Sigmoid colon (tissue), 7 donors: ENCODE results near the gene PTPRT. TPM values are rescaled to one million over a fixed set of nuclear protein-coding genes. Genes with fewer than 3 reads are reported as not detected.

ENCODE experiments used
- DNase-seq: peaks from one replicate; pipeline ENCODE4 v3.0.0-alpha.2; 2019
- H3K27ac ChIP-seq, 4 donors: fragments of 200-600 bp; sonication (generic); one replicate each; pipeline ENCODE4 v1.5.1; 2016 to 2019; ENCODE audit warnings: mild to moderate bottlenecking in 1 of 4
- H3K27me3 ChIP-seq, 3 donors: fragments of 200-600 bp; sonication (generic); one replicate each; pipeline ENCODE4 v1.5.1; 2019; ENCODE audit warnings: mild to moderate bottlenecking in 1 of 3
- H3K36me3 ChIP-seq, 4 donors: fragments of 200-600 bp; sonication (generic); one replicate each; pipeline ENCODE4 v1.5.1; 2016 to 2019
- H3K4me1 ChIP-seq, 4 donors: fragments of 200-600 bp; sonication (generic); one replicate each; pipeline ENCODE4 v1.5.1; 2017 to 2019
- H3K4me3 ChIP-seq, 4 donors: fragments of 200-600 bp; sonication (generic); one replicate each; pipeline ENCODE4 v1.5.1; 2017 to 2019; ENCODE audit warnings: mild to moderate bottlenecking in 2 of 4, moderate library complexity in 1 of 4
- H3K9me3 ChIP-seq, 4 donors: fragments of 200-600 bp in 3 of 4; sonication (generic) in 3 of 4; one replicate each; pipeline versions ENCODE4 v1.5.1 to v1.6.1; 2013 to 2019
- EP300 ChIP-seq, 4 donors: sonication (generic); formaldehyde crosslinking; IDR thresholded peaks; one replicate each; pipeline ENCODE4 v1.6.1; 2017; ENCODE audit warnings: antibody characterized with exemption in 4 of 4
- POLR2A ChIP-seq, 2 donors: fragments of 450-650 bp; IDR thresholded peaks; one replicate each; pipeline ENCODE4 v1.6.1; 2016; ENCODE audit warnings: antibody characterized with exemption in 2 of 2, mild to moderate bottlenecking in 2 of 2, moderate library complexity in 2 of 2
- POLR2AphosphoS5 ChIP-seq, 4 donors: sonication (generic); formaldehyde crosslinking; IDR thresholded peaks; one replicate each; pipeline ENCODE4 v1.6.1; 2017; ENCODE audit warnings: antibody characterized with exemption in 4 of 4
- WGBS, 2 donors: extraction: QIAGEN DNeasy Blood & Tissue Kit; methylation state at CpG; one replicate each; pipeline ENCODE4 v1.1.7; 2013; 5-methylcytosine and 5-hydroxymethylcytosine counted together
- intact Hi-C: fragments of 100-400 bp; cut with DNase I; formaldehyde crosslinking; loops from one replicate; pipeline ENCODE4 v1.15.1; 2023
- polyA plus RNA-seq, 3 donors: library from polyadenylated mRNA; stranded (reverse); fragments of 200-250 nt; gene quantifications; one replicate each; pipeline ENCODE4 v1.2.3, GENCODE V29; 2013
- total RNA-seq, 4 donors: library from RNA; depleted of rRNA; stranded (reverse); fragments of >200 nt; gene quantifications; one replicate each; pipeline ENCODE4 v1.1.0, GENCODE V29; 2016
- TF ChIP-seq, protein P1 (sequence below), 4 experiments: fragments of 450-650 bp in 3 of 4; fragments of 200-600 bp in 1 of 4; IDR thresholded peaks; one replicate each; pipeline ENCODE4 v1.5.1; 2016 to 2019; ENCODE audit warnings: antibody characterized with exemption in 4 of 4, mild to moderate bottlenecking in 3 of 4, moderate library complexity in 2 of 4
- donor health status: healthy with polysubstance abuse.
- donor health status: Bipolar disorder and iron deficiency.
- donor health status: healthy.

The PTPRT gene
- total and polyA plus RNA-seq, 7 donors = under 0.01 to 0.41 (median 0.12) TPM; not detected in 3

DNA sequence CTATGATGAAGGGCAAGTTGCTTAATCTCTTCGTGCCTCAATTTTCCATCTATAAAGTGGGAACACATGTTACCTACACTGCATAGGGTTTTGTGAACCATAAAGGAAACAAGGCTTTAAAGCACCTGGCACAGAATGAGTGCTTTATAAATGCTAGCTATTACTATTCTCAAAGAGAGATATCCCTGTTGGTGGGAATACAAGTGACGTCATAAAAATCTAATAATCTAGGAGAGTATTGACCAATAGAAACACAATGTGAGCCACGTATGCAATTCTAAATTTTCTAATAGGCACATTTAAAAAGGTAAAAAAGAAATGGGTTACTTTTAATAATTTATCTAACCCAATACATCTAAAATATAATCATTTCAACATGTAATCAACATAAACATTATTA is 316.4 kb downstream of the PTPRT start:
- no peak overlapping the region for H3K4me3 ChIP-seq
- H3K27me3 ChIP-seq = no peaks in the 10 kb centered on the region
- no peak for TF ChIP-seq EP300 (IDR thresholded peaks at IDR 0.05)
- TF ChIP-seq POLR2AphosphoS5 (IDR thresholded peaks at IDR 0.05) = no peak
- no peak for TF ChIP-seq POLR2A (IDR thresholded peaks at IDR 0.05)
- TF ChIP-seq, protein P1, sequence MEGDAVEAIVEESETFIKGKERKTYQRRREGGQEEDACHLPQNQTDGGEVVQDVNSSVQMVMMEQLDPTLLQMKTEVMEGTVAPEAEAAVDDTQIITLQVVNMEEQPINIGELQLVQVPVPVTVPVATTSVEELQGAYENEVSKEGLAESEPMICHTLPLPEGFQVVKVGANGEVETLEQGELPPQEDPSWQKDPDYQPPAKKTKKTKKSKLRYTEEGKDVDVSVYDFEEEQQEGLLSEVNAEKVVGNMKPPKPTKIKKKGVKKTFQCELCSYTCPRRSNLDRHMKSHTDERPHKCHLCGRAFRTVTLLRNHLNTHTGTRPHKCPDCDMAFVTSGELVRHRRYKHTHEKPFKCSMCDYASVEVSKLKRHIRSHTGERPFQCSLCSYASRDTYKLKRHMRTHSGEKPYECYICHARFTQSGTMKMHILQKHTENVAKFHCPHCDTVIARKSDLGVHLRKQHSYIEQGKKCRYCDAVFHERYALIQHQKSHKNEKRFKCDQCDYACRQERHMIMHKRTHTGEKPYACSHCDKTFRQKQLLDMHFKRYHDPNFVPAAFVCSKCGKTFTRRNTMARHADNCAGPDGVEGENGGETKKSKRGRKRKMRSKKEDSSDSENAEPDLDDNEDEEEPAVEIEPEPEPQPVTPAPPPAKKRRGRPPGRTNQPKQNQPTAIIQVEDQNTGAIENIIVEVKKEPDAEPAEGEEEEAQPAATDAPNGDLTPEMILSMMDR (IDR thresholded peaks at IDR 0.05) = no peak
- intact Hi-C loops = no loop called here
- H3K27ac ChIP-seq = no peak overlapping the region
- no peak for DNase-seq
- H3K4me1 ChIP-seq = no peaks in the 10 kb centered on the region
- 66 to 85% methylated on average over 3 of the region's 3 CpGs for WGBS, 2 donors
- no peaks in the 10 kb centered on the region for H3K36me3 ChIP-seq
- no peaks in the 10 kb centered on the region for H3K9me3 ChIP-seq

DNA sequence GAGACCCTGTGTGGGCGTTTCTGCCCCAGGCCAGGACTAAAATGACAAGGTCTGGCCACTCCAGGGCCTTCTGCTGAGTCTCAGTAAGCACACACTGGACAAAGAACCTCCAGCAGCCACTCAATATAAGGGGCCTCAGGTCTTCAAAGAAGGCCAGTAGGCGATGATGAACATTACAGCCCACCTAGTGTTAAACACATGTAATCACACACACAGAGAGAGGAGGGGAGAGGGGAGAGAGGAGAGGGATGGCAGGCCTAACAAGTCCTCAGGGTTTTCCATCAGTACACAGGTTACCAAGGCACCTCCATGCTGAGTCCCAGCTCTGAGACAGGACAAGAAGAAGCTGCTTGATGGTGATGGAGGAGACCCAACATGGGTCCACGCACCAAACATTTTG is 325.6 kb downstream of the PTPRT start:
- WGBS, 2 donors = 43 to 63% methylated on average over 3 of the region's 3 CpGs
- intact Hi-C loops = no loop called here
- H3K27me3 ChIP-seq = no peaks in the 10 kb centered on the region

DNA sequence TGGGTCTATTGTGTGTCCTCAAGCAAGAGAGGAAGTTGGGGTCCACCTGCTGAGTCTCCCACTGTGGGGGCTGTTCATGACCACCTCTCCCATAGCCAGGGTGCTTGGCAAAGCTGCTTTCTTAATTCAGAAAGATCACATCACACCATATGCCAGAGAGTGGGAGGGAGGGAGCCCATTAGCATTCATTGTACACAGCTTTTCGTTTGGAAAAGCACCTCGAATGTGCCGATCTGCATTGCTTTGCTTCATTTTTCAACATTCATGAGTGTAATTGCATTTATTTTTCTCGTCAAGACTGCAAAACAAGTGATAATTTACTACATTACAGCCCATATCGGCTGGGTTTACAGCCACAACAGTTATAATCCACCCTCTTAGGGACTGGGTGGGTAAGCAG is 327.3 kb downstream of the PTPRT start:
- no peak overlapping the region for H3K27ac ChIP-seq
- no peaks in the 10 kb centered on the region for H3K27me3 ChIP-seq
- no peaks in the 10 kb centered on the region for H3K4me1 ChIP-seq
- 51 to 61% methylated on average over 5 of the region's 5 CpGs for WGBS, 2 donors
- no peaks in the 10 kb centered on the region for H3K36me3 ChIP-seq
- H3K4me3 ChIP-seq = no peak overlapping the region
- TF ChIP-seq POLR2A (IDR thresholded peaks at IDR 0.05) = no peak
- TF ChIP-seq, protein P1 (IDR thresholded peaks at IDR 0.05) = no peak
- DNase-seq = no peak
- intact Hi-C loops = no loop called here
- peaks cover 0 to 2% (median 0%) of the 10 kb centered on the region in 4 donors for H3K9me3 ChIP-seq

More for the DNA sequence above, 325.6 kb downstream of the PTPRT start:
- Histone ChIP-seq H3K9me3 (peaks cover 0 to 2% (median 0%) of the 10 kb centered on the region in 4 donors), H3K36me3 (no peaks in the 10 kb centered on the region), H3K27ac (no peak overlapping the region), H3K4me1 (no peaks in the 10 kb centered on the region), H3K4me3 (no peak overlapping the region)
- no peak for TF ChIP-seq POLR2A (IDR thresholded peaks at IDR 0.05)
- TF ChIP-seq, protein P1 (IDR thresholded peaks at IDR 0.05) = no peak
- no peak for TF ChIP-seq EP300 (IDR thresholded peaks at IDR 0.05)
- TF ChIP-seq POLR2AphosphoS5 (IDR thresholded peaks at IDR 0.05) = no peak
- no peak for DNase-seq

- Histone ChIP-seq H3K27me3 (no peaks in the 10 kb centered on the region), H3K27ac (no peak overlapping the region), H3K36me3 (no peaks in the 10 kb centered on the region), H3K9me3 (peaks cover 0 to 2% (median 0%) of the 10 kb centered on the region in 4 donors), H3K4me1 (no peaks in the 10 kb centered on the region), H3K4me3 (no peak overlapping the region)
- intact Hi-C loops = no loop called here
- DNase-seq = no peak
- no peak for TF ChIP-seq POLR2A (IDR thresholded peaks at IDR 0.05)
- 66 to 72% methylated on average over 7 of the region's 7 CpGs for WGBS, 2 donors
Measured at GRCh38 chr20:42857446-42857845, 332.3 kb downstream of the PTPRT start.

- H3K4me1 ChIP-seq = no peaks in the 10 kb centered on the region
- WGBS, 2 donors = 48 to 75% methylated on average over 1 of the region's 1 CpG
- no peak for TF ChIP-seq POLR2AphosphoS5 (IDR thresholded peaks at IDR 0.05)
- no peak for TF ChIP-seq EP300 (IDR thresholded peaks at IDR 0.05)
- H3K4me3 ChIP-seq = no peak overlapping the region
- H3K27me3 ChIP-seq = no peaks in the 10 kb centered on the region
- no peak overlapping the region for H3K27ac ChIP-seq
- H3K36me3 ChIP-seq = no peaks in the 10 kb centered on the region
- no peak for DNase-seq
- intact Hi-C loops = no loop called here
- peaks cover 0 to 1% (median 0%) of the 10 kb centered on the region in 4 donors for H3K9me3 ChIP-seq
Measured at GRCh38 chr20:42855896-42856295, 333.8 kb downstream of the PTPRT start.

DNA sequence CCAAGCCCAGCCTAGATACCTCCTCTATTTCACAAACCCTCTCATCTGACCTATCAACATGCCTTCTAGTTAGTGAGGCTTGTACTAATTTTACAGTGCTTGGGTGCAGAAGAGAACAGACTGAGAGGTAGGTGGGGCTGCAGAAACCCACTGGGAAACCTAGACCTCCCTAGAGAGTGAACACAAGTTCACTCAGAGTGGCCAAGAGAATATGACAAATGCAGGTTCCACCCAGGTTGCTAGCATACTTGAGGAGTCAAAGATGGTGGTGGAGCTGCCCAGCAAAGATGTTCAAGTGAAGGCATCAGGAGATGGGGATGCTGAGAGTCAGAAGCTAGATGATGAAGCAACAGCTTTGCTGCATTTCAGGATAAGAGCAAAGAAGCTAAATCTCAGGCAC is 337.0 kb downstream of the PTPRT start:
- intact Hi-C loops = no loop called here
- H3K36me3 ChIP-seq = no peaks in the 10 kb centered on the region
- no peak overlapping the region for H3K27ac ChIP-seq
- no peak overlapping the region for H3K4me3 ChIP-seq
- no peak for DNase-seq
- TF ChIP-seq, protein P1 (IDR thresholded peaks at IDR 0.05) = no peak
- no peak for TF ChIP-seq POLR2AphosphoS5 (IDR thresholded peaks at IDR 0.05)
- no peak for TF ChIP-seq POLR2A (IDR thresholded peaks at IDR 0.05)
- TF ChIP-seq EP300 (IDR thresholded peaks at IDR 0.05) = no peak
- no peaks in the 10 kb centered on the region for H3K9me3 ChIP-seq
- H3K4me1 ChIP-seq = no peaks in the 10 kb centered on the region
- H3K27me3 ChIP-seq = no peaks in the 10 kb centered on the region
